Hepatocyte (in vitro differentiated cells): ENCODE data around the gene CSMD2. TPM values are rescaled to one million over a fixed set of nuclear protein-coding genes. Genes with fewer than 3 reads are reported as not detected.

Experiments
- DNase-seq: peaks from one replicate; pipeline ENCODE4 v3.0.0-alpha.2; 2016; ENCODE audit warnings: low spot score
- H2AFZ ChIP-seq: fragments of 200-600 bp; sonication (generic); 2 replicates; pipeline ENCODE4 v1.6.0; 2016; ENCODE audit warnings: antibody characterized with exemption, mild to moderate bottlenecking
- H3K27ac ChIP-seq: fragments of 200-600 bp; sonication (generic); 2 replicates; pipeline ENCODE4 v1.5.1; 2016; ENCODE audit warnings: mild to moderate bottlenecking
- H3K27me3 ChIP-seq: fragments of 200-600 bp; sonication (generic); 2 replicates; pipeline ENCODE4 v1.6.1; 2016
- H3K36me3 ChIP-seq: fragments of 200-600 bp; sonication (generic); replicated peaks from 2 replicates; pipeline ENCODE4 v1.5.1; 2016; ENCODE audit warnings: low read depth; ENCODE audit not compliant: insufficient read depth
- H3K4me1 ChIP-seq: fragments of 200-600 bp; sonication (generic); 2 replicates; pipeline ENCODE4 v1.5.1; 2016; ENCODE audit warnings: mild to moderate bottlenecking, moderate library complexity; ENCODE audit not compliant: insufficient read depth
- H3K4me2 ChIP-seq: fragments of 200-600 bp; sonication (generic); 2 replicates; pipeline ENCODE4 v1.6.0; 2016
- H3K4me3 ChIP-seq: fragments of 200-600 bp; sonication (generic); 2 replicates; pipeline ENCODE4 v1.5.1; 2016; ENCODE audit warnings: mild to moderate bottlenecking
- H3K79me2 ChIP-seq: fragments of 200-600 bp; sonication (generic); 2 replicates; pipeline ENCODE4 v1.6.0; 2017; ENCODE audit warnings: mild to moderate bottlenecking
- H3K9me2 ChIP-seq: fragments of 200-600 bp; sonication (generic); replicated peaks from 2 replicates; pipeline ENCODE4 v1.6.0; 2017; ENCODE audit warnings: mild to moderate bottlenecking; ENCODE audit not compliant: insufficient read depth
- H3K9me3 ChIP-seq: fragments of 200-600 bp; sonication (generic); 2 replicates; pipeline ENCODE4 v1.5.1; 2016; ENCODE audit warnings: low read depth, mild to moderate bottlenecking
- H4K20me1 ChIP-seq: fragments of 200-600 bp; sonication (generic); 2 replicates; pipeline ENCODE4 v1.6.0; 2016; ENCODE audit warnings: mild to moderate bottlenecking; ENCODE audit not compliant: insufficient read depth, poor library complexity, severe bottlenecking
- CTCF ChIP-seq: fragments of 200-600 bp; sonication (generic); IDR thresholded peaks from 2 replicates; pipeline ENCODE4 v1.5.1; 2016; ENCODE audit warnings: antibody characterized with exemption, mild to moderate bottlenecking; ENCODE audit not compliant: poor library complexity
- EZH2 ChIP-seq: fragments of 200-600 bp; sonication (generic); IDR thresholded peaks from 2 replicates; pipeline ENCODE4 v1.6.1; 2016; ENCODE audit warnings: antibody characterized with exemption, mild to moderate bottlenecking, borderline replicate concordance
- EZH2phosphoT487 ChIP-seq: fragments of 200-600 bp; sonication (generic); IDR thresholded peaks from one replicate; pipeline ENCODE4 v1.6.1; 2018; ENCODE audit warnings: antibody characterized with exemption, mild to moderate bottlenecking, low read depth, moderate library complexity; ENCODE audit not compliant: unreplicated experiment, severe bottlenecking
- WGBS: methylation state at CpG from one replicate; pipeline ENCODE4 v1.1.6; 2016; ENCODE audit warnings: low lambda C conversion rate; ENCODE audit errors: missing lambda C conversion rate; 5-methylcytosine and 5-hydroxymethylcytosine counted together
- polyA plus RNA-seq: library from polyadenylated mRNA; unstranded; fragments of >200 nt; fragmentation: Nextera tagmentation; extraction: Ambion mirVana; gene quantifications from 2 replicates; pipeline ENCODE4 v1.2.1, GENCODE V29; 2016
- total RNA-seq: library from RNA; depleted of rRNA; stranded (reverse); fragments of >200 nt; gene quantifications from 2 replicates; pipeline ENCODE4 v1.2.3, GENCODE V29; 2014

CSMD2 gene
- total and polyA plus RNA-seq, 2 experiments from 2014 or later = 0.10 to 0.37 TPM

GRCh38 chr1:33643216-33643615 is 521.8 kb downstream of the CSMD2 start:
- TF ChIP-seq EZH2phosphoT487 (no peak), EZH2 (no peak), CTCF (no peak)
- DNase-seq = no peak
- Histone ChIP-seq H4K20me1 (no peaks in the 10 kb centered on the region), H3K4me2 (no peak overlapping the region), H3K4me1 (no peaks in the 10 kb centered on the region), H3K27ac (no peak overlapping the region), H3K9me3 (no peaks in the 10 kb centered on the region), H3K4me3 (no peak overlapping the region), H3K27me3 (peaks cover 8% of the 10 kb centered on the region), H3K79me2 (no peaks in the 10 kb centered on the region), H2AFZ (no peak overlapping the region), H3K9me2 (no peaks in the 10 kb centered on the region), H3K36me3 (no peaks in the 10 kb centered on the region)
- WGBS = 80% methylated on average over 4 of the region's 4 CpGs

GRCh38 chr1:33641104-33641830 is 523.8 kb downstream of the CSMD2 start:
- Histone ChIP-seq H3K4me1 (no peaks in the 10 kb centered on the region), H3K27me3 (peaks cover 8% of the 10 kb centered on the region), H3K4me3 (no peak overlapping the region), H4K20me1 (no peaks in the 10 kb centered on the region), H3K4me2 (no peak overlapping the region), H3K9me2 (no peaks in the 10 kb centered on the region), H3K36me3 (no peaks in the 10 kb centered on the region), H3K27ac (no peak overlapping the region), H3K9me3 (no peaks in the 10 kb centered on the region), H2AFZ (no peak overlapping the region), H3K79me2 (no peaks in the 10 kb centered on the region)
- peak; percentile 45 for DNase-seq
- TF ChIP-seq EZH2 (no peak), CTCF (peak; percentile 39)
- 73% methylated on average over 5 of the region's 5 CpGs for WGBS

GRCh38 chr1:33640114-33640660 is 524.8 kb downstream of the CSMD2 start:
- TF ChIP-seq CTCF (no peak), EZH2phosphoT487 (no peak), EZH2 (no peak)
- H3K4me1 ChIP-seq = no peaks in the 10 kb centered on the region
- H2AFZ ChIP-seq = no peak overlapping the region
- H4K20me1 ChIP-seq = no peaks in the 10 kb centered on the region
- H3K36me3 ChIP-seq = no peaks in the 10 kb centered on the region
- DNase-seq = no peak
- H3K4me3 ChIP-seq = no peak overlapping the region
- no peak overlapping the region for H3K4me2 ChIP-seq
- 35% methylated on average over 3 of the region's 3 CpGs for WGBS
- H3K27me3 ChIP-seq = peaks cover 8% of the 10 kb centered on the region
- H3K79me2 ChIP-seq = no peaks in the 10 kb centered on the region
- H3K27ac ChIP-seq = no peak overlapping the region
- H3K9me3 ChIP-seq = no peaks in the 10 kb centered on the region
- no peaks in the 10 kb centered on the region for H3K9me2 ChIP-seq
